AML-193 (cell line): ENCODE measurements around the gene SH3RF3.

Experiments
- DNase-seq, 2 experiments: peaks; one replicate each; lab custom pipeline; 2025; lab: John Stamatoyannopoulos, UW

Gene SH3RF3

GRCh38 chr2:109138449-109138848 is 9.4 kb downstream of the SH3RF3 start:
- no peak for DNase-seq

DNA sequence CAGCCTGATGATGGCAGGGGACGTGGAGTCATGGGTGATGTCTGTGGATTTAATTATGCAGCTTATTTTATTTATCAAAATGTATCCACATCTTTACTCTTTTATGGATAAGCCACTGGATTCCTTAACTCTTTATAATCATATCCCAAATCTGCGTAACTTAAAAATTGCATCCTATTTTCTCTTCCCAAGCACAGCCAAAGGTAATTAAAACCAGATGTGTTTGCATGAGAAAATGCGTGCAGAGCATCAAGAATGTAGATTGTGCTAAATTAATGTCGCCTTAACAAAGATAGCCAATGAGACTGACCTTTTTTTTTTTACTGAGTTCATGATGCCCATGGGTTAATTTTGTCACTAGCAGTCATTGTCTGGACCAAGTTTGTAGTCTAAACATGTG is 10.0 kb downstream of the SH3RF3 start:
- no peak for DNase-seq

- DNase-seq = no peak
Observed at GRCh38 chr2:109139865-109140396, 10.9 kb downstream of the SH3RF3 start.

- DNase-seq = no peak
Observed at GRCh38 chr2:109141006-109141600, 12.1 kb downstream of the SH3RF3 start.

- no peak for DNase-seq
Observed at GRCh38 chr2:109141727-109142283, 12.8 kb downstream of the SH3RF3 start.

DNA sequence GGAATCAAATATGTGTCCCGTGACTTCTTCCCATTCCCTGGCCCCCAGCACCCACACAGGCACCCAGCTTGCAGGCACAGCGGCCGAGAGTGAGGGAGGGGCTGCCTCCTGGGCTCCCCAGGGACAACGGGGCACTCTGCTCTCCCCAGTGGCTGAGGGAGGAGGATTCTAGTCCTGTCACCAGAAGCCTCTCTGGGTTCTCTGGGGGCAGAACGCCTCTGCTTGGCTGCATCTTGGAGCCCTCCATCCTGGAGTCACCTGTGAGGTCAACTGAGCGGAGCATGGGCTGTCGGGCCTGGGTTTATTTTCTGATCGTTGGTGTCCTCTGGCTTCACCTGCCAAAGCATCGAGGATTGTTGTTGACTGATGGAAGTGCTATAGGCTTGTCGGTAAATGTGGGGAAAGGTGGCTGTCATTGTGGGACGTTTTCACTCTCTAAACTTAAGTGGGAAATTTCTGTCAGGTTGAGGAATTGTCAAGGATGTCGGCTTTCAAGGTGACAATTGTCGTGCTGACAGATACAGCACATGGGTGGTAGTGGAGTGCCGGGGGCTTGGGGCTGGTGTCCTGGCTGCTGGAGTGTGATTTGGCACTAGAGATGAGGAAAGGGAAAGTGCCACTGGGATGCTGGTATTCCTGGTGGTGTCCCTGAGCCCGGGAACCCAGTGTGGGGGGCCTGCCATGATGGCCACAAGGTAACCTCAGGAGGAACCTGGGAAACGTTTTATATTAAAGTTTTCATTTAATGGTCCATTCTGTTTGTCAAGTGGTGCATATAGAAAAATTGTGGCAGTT is 13.6 kb downstream of the SH3RF3 start:
- no peak for DNase-seq

DNA sequence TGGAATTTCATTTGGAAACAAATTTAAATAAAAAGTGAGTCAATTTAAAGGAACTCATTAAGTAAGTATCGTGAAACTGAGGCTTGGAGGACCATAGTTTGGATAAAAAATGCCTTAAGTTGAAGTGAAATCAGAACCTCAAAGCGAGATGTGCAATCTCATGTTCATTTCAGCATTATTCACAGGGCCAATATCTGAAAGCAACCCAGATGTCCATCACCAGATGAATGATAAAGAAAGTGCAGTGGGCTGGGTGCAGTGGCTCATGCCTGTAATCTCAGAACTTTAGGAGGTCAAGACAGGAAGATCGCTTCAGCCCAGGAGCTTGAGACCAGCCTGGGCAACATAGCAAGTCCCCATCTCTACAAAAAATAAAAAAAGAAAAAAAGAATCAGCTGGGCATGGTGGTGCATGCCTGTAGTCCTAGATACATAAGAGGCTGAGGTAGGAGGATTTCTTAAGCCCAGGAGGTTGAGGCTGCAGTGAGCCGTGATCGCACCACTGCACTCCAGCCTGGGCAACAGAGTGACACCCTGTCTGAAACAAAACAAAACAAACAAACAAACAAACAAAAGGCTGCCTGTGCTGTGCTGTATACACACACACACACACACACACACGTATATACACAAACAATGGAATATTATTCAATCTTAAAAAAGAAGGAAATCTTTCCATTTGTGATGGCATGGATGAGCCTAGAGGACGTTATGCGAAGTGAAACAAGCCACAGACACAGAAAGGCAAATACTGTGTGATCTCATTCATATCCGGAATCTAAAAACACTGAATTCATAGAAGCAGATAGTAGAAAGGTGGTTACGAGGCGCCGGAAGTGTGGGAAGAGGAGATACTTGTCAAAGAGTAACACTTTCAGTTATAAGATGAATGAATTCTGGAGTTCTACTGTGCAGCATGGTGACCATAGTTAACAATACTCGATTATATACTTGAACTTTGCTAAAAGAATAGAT is 14.5 kb downstream of the SH3RF3 start:
- no peak for DNase-seq

- DNase-seq = no peak
Observed at GRCh38 chr2:109144271-109144670, 15.3 kb downstream of the SH3RF3 start.

GRCh38 chr2:109144721-109145120 is 15.7 kb downstream of the SH3RF3 start:
- no peak for DNase-seq

DNA sequence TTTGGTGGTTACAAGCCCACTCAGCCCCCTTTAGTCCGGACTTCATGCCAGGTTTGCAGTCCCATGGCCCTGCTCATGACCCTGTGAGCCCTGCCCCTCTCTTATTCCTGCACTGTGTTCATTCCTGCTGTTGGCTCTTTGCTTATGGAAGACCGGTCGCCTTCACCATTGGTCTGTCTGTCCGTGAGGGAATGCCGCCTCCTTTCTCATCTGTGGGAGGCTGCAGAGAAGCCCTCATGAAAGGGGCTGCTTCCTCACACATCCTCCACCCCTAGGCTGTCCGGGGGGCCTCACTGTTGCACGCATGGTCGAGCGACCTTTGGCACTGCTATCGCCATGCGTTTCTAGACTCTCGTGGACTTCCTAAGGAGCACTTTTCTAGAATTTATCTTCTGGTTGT is 16.3 kb downstream of the SH3RF3 start:
- no peak for DNase-seq

DNA sequence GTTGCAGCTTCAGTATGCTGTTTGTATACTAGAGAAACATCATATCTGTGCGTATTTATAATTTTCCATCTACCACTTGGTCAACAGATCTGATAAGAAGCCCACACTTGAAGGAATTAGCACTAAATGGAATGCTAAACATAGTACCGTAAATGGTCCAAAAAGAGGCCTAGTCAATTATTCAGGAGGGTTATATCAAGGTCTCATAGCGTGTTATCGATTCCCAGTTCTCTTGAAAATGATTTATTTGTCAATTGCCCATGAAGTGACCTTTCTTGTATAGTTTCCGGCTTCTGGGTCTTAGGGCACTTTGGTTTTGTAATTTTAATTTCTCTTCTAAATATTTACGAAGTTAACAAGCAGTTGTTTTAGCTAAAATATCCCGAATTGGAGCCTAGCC is 18.4 kb downstream of the SH3RF3 start:
- DNase-seq = no peak

- DNase-seq = no peak
Observed at GRCh38 chr2:109148117-109148746, 19.2 kb downstream of the SH3RF3 start.

GRCh38 chr2:109148991-109149645 is 20.1 kb downstream of the SH3RF3 start:
- DNase-seq = no peak

DNA sequence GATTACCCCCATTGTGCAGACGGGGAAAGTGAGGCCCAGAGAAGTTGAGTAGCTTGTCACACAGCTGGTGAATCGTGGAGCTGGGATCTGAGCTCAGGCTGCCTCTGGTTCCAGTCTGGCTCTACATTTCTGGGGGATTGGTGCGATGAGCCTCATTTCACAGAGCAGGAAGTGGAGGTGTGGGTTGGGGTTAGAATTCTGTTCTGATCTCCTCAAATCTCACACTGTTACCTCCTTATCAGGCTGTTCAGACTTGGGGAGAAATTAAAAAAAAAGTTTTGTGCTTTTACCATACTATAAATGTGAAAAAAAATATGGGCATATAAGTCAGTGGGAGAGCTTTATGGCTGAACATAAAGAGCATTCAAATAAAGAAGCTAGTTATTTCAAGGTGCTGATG is 21.6 kb downstream of the SH3RF3 start:
- no peak for DNase-seq

- no peak for DNase-seq
Observed at GRCh38 chr2:109151519-109151918, 22.5 kb downstream of the SH3RF3 start.

GRCh38 chr2:109153005-109153784 is 24.2 kb downstream of the SH3RF3 start:
- DNase-seq = no peak

DNA sequence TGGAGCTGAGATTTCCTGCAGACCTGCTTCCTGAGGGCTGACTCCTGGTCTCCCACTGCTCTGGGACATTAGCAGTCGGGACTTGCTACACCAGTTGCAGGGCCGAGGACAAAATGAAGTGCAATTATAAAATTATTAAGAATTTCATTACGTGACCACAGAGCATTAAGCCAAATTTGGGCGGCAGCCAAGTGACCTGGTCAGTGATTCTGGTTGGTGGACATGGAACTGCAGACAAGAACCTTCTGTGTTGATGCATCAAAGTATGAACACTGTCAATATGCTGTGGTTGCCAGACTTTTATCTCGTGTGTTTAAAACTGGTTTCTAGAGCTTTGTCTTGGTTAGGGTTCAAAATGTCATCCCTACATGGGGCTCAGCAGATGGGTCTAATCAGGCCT is 24.8 kb downstream of the SH3RF3 start:
- no peak for DNase-seq

- DNase-seq = no peak
Observed at GRCh38 chr2:109154226-109154625, 25.2 kb downstream of the SH3RF3 start.

- DNase-seq = no peak
Observed at GRCh38 chr2:109155553-109156451, 26.8 kb downstream of the SH3RF3 start.
